Skeletal muscle tissue (tissue), 4 donors: ENCODE measurements around the gene LAMC2. TPM values are rescaled to one million over a fixed set of nuclear protein-coding genes. Genes with fewer than 3 reads are reported as not detected.

Source experiments
- H3K27ac ChIP-seq: one replicate; pipeline ENCODE4 v1.7.0; 2013; ENCODE audit warnings: mild to moderate bottlenecking, low read depth, low read length, inconsistent platforms
- H3K27me3 ChIP-seq, 3 donors: one replicate each; pipeline ENCODE4 v1.7.0; 2013; ENCODE audit warnings: low read length in 3 of 3; ENCODE audit not compliant: control insufficient read depth in 3 of 3, insufficient read depth in 3 of 3
- H3K36me3 ChIP-seq, 3 donors: one replicate each; pipeline ENCODE4 v1.7.0; 2013; ENCODE audit warnings: low read length in 3 of 3; ENCODE audit not compliant: control insufficient read depth in 3 of 3, insufficient read depth in 3 of 3
- H3K4me1 ChIP-seq, 3 donors: one replicate each; pipeline ENCODE4 v1.7.0; 2013; ENCODE audit warnings: low read length in 3 of 3, mild to moderate bottlenecking in 3 of 3; ENCODE audit not compliant: control insufficient read depth in 3 of 3, insufficient read depth in 3 of 3
- H3K4me3 ChIP-seq, 3 donors: one replicate each; pipeline ENCODE4 v1.7.0; 2013; ENCODE audit warnings: low read length in 3 of 3
- H3K9ac ChIP-seq, 3 donors: one replicate each; pipeline ENCODE4 v1.7.0; 2013; ENCODE audit warnings: low read length in 3 of 3, mild to moderate bottlenecking in 3 of 3, moderate library complexity in 2 of 3, low read depth in 1 of 3
- H3K9me3 ChIP-seq, 3 donors: one replicate each; pipeline ENCODE4 v1.7.0; 2013; ENCODE audit warnings: low read length in 3 of 3; ENCODE audit not compliant: control insufficient read depth in 3 of 3
- total RNA-seq: library from RNA; depleted of rRNA; stranded (reverse); fragments of >200 nt; gene quantifications from one replicate; pipeline ENCODE4 v1.2.3, GENCODE V29; 2014
- donor health status: Osteomylitis.

The LAMC2 gene
- total RNA-seq, 1 donor from 2014 or later: 0.52 TPM

DNA sequence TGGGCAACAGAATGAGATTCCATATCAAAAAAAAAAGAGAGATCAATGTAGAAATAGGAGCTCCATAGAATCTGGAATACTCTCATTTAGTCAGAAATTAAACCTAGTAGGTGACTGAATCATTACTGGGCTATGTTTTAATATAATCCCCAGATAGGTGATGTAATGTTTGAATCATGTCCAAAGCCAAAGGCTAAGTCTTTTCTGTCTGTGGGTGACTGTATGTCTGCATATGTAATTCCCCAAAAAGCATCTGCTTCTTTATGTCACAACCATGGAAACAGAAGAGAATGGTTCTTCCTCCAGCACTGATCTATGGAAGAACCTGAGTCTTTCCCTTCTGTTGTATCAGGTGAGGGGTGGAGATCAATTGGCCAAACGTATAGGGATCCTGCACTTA is 5.8 kb downstream of the LAMC2 start:
- H3K4me1 ChIP-seq: no peaks in the 10 kb centered on the region
- no peaks in the 10 kb centered on the region for H3K9me3 ChIP-seq
- no peaks in the 10 kb centered on the region for H3K27me3 ChIP-seq
- no peak overlapping the region for H3K9ac ChIP-seq
- no peak overlapping the region for H3K27ac ChIP-seq
- H3K36me3 ChIP-seq: no peaks in the 10 kb centered on the region
- H3K4me3 ChIP-seq: no peak overlapping the region

DNA sequence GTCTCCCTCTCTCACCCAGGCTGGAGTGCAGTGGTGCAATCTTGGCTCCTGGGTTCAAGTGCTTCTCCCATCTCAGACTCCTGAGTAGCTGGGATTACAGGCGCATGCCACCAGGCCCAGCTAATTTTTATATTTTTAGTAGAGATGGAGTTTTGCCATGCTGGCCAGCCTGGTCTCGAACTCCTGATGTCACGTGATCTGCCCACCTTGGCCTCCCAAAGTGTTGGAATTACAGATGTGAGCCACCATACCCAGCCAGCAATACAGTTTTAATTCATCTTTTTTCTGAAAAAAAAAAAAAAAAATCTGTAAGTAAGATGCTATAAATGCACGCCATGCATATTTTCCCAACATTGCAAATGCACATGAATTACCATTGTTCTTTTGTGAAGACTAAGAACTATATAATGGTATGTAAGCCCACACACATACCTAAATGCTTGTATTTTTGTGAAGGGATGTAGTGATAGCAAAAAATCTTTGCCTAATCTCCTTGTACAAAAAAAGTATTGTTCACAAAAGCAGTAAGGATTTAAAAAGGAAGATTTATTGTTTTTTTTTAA is 8.0 kb downstream of the LAMC2 start:
- H3K36me3 ChIP-seq: no peaks in the 10 kb centered on the region
- no peak overlapping the region for H3K27ac ChIP-seq
- H3K9ac ChIP-seq: no peak overlapping the region
- no peaks in the 10 kb centered on the region for H3K9me3 ChIP-seq
- H3K4me1 ChIP-seq: no peaks in the 10 kb centered on the region
- H3K4me3 ChIP-seq: no peak overlapping the region
- no peaks in the 10 kb centered on the region for H3K27me3 ChIP-seq

DNA sequence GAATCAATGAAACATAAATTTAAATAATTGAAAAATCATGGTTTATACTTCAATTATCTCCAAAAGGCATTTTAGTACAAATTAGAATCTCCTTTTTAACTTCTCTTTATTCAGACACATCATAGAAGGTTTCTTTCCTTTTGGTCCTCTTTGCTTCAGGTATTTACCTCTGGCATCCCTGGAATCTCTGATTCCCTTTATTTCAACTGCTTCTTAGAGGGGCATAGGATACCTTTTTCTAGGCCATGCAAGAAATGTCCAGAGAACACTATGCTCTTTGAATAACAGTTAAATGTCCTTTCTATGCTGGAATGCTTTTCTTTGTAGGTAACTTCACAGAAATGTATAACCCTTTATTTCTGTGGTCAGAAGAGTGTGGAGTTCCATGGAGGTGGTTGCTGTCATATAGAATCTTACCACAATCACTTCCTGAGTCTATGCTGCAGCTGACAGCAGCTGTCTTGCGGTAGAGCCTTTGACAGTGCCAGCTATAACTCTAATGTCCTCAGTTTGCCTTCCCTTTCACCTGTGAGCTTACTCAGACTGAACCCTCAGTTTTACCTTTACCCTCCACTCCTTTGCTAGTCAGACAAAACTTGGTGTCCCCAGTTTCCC is 8.6 kb downstream of the LAMC2 start:
- Histone ChIP-seq H3K27ac (no peak overlapping the region), H3K27me3 (no peaks in the 10 kb centered on the region), H3K9ac (no peak overlapping the region), H3K36me3 (no peaks in the 10 kb centered on the region), H3K9me3 (no peaks in the 10 kb centered on the region), H3K4me3 (no peak overlapping the region), H3K4me1 (no peaks in the 10 kb centered on the region)

DNA sequence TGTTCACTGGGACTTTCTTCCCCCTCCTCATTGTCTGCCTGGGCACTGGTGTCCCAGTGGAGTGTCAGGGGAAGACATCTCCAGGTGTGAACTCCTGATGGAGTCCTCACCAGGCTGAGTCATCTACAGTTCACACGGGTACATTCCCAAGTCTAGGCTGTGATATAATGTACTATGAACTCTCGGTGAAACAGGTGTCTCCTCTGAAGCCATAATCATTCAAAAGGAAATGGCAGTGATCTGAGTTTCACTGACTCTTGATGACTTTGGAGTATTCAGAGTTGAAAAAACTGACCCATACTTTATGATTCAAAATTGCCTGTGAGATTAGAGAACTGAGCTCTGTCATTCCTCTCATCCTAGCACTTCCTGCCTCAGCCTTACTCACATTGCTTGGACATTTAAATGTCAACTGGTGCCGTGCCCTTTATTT is 9.1 kb downstream of the LAMC2 start:
- Histone ChIP-seq H3K9ac (no peak overlapping the region), H3K27ac (no peak overlapping the region), H3K4me1 (no peaks in the 10 kb centered on the region)

DNA sequence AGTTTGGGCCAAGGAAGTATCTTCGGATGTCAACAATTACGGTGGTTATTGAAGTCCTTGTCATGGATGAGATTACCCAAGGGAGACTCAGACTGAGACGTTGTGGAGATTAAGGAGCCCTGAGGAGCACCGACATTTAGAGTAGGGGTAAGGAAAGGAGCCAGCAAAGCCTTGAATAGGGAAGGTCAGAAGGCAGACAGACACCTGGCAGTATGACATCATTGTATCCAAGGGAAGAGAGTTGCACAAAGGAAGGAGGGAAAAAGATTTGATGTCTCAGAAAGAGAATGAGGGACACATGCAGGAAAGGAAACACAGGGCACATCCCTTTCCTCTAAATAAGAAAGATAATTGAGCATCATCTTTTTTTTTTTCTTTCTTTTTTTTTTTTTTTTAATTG is 11.7 kb downstream of the LAMC2 start:
- Histone ChIP-seq H3K9me3 (no peaks in the 10 kb centered on the region), H3K4me3 (no peak overlapping the region), H3K36me3 (no peaks in the 10 kb centered on the region), H3K27ac (no peak overlapping the region), H3K9ac (no peak overlapping the region), H3K4me1 (no peaks in the 10 kb centered on the region), H3K27me3 (no peaks in the 10 kb centered on the region)

More for the DNA sequence above, 9.1 kb downstream of the LAMC2 start:
- H3K36me3 ChIP-seq: no peaks in the 10 kb centered on the region
- no peaks in the 10 kb centered on the region for H3K9me3 ChIP-seq
- no peaks in the 10 kb centered on the region for H3K27me3 ChIP-seq
- H3K4me3 ChIP-seq: no peak overlapping the region

DNA sequence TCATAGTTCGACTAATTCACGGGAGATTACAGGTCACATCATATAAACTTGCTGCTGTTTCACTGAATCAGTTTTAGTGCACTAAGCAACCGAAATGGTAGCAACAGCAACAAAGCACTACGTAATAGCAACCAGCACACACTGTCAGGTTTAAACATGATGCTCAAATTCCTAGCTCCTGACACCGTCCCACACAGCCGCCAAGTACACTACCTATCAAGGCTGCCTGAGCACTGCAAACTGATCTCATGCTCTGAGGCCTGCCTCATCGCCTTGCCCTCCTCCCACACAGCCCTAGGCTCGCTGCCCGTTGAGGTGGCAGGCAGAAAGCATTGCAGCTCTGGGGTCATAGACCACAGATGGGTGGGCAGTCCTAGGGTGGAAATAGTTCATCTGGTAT is 12.4 kb downstream of the LAMC2 start:
- Histone ChIP-seq H3K9ac (no peak overlapping the region), H3K36me3 (no peaks in the 10 kb centered on the region), H3K27me3 (no peaks in the 10 kb centered on the region), H3K27ac (no peak overlapping the region), H3K4me1 (no peaks in the 10 kb centered on the region), H3K9me3 (no peaks in the 10 kb centered on the region), H3K4me3 (no peak overlapping the region)

DNA sequence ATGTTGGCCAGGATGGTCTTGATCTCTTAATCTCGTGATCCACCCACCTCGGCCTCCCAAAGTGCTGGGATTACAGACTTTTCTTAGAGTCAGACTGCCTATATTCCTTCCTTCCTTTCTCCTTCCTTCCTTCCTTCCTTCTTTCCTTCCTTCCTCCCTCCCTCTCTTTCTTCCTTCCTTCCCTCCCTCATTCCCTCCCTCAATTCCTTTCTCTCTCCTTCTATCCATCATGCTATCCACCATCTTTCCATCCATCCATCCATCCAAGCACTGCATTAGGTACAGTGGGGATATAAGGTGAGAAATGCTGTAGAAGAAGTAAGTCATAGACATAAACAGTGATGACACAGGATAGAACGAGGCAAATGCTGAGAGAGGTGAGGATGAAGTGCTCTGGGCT is 13.2 kb downstream of the LAMC2 start:
- no peaks in the 10 kb centered on the region for H3K27me3 ChIP-seq
- H3K27ac ChIP-seq: no peak overlapping the region
- H3K9me3 ChIP-seq: no peaks in the 10 kb centered on the region
- H3K9ac ChIP-seq: no peak overlapping the region
- H3K4me1 ChIP-seq: no peaks in the 10 kb centered on the region
- H3K36me3 ChIP-seq: no peaks in the 10 kb centered on the region
- H3K4me3 ChIP-seq: no peak overlapping the region

DNA sequence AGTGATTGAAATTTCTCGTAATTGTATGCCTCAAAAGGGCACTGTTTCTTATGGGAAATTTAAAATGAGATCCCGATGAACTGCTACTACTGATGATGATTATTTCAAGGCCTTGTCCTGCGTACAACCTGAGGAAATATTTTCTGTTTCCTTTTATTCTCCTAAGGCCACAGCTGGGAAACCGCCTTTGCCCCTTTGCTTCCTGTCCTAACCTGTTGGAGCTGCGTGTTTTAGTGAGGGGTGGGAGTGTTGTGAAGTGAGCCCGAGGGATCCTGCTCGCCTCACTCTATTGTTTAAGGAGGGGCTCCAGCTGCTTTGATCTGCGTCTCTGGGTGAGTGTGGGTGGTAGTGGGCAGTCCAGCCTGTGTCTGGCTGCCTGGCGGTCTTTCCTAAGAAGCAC is 14.4 kb downstream of the LAMC2 start:
- Histone ChIP-seq H3K4me1 (peaks cover 0 to 5% (median 4%) of the 10 kb centered on the region in 3 donors), H3K36me3 (no peaks in the 10 kb centered on the region), H3K9me3 (no peaks in the 10 kb centered on the region), H3K4me3 (no peak overlapping the region), H3K27me3 (no peaks in the 10 kb centered on the region), H3K9ac (no peak overlapping the region), H3K27ac (no peak overlapping the region)

DNA sequence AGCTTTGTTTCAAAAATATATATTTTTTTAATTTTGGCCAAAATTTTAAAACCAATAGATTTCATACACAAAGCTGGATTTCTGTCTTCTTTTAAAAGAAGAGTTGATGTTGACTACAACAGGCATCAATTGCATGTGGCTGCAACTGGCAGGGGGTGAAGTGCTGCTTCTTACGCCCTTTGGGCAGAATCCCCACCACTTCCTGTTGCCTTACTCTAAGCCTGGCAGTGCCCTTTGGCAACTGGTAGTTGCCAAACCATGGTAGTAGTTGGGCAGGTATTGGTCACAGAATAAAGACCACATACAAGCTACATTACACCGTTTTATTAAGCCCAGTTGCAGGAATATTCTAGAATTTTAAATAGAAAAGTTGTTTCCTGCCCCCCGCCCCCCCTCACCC is 17.0 kb downstream of the LAMC2 start:
- peaks cover 0 to 5% (median 5%) of the 10 kb centered on the region in 3 donors for H3K4me1 ChIP-seq
- H3K4me3 ChIP-seq: no peak overlapping the region
- no peaks in the 10 kb centered on the region for H3K9me3 ChIP-seq
- H3K27ac ChIP-seq: no peak overlapping the region
- no peaks in the 10 kb centered on the region for H3K36me3 ChIP-seq
- H3K9ac ChIP-seq: no peak overlapping the region
- H3K27me3 ChIP-seq: no peaks in the 10 kb centered on the region

DNA sequence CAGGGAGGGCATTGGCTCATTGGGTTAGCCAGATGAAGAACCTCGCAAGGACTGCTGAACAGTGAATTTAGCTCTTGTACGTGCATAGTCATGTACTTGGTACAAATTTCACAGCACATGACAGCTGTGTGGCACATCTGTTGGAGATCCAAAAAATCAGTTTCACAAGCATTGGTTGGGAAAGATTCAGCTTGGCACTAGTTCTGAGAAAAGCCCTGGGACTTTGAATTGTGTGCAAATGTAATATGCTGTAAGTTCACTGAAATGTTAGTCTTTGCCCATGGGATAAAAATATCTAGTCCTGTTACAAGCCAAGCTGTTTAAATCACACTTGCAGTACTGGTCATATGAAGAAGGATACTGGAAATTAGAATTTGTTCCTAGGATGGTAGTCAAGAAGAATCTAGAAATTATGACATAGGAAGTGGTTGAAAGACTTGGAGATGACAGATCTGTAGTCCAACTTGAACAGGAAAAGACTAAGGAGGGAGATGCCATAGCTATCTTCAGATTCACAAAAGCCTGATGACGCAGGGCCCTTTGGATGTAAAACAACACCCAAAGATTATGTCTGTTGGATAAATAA is 19.2 kb downstream of the LAMC2 start:
- Histone ChIP-seq H3K4me3 (no peak overlapping the region), H3K9me3 (no peaks in the 10 kb centered on the region), H3K9ac (no peak overlapping the region), H3K36me3 (no peaks in the 10 kb centered on the region), H3K4me1 (peaks cover 0 to 5% (median 5%) of the 10 kb centered on the region in 3 donors), H3K27me3 (no peaks in the 10 kb centered on the region), H3K27ac (no peak overlapping the region)
